Measurements from ENCODE around the gene EPM2AIP1. TPM values are rescaled to one million over a fixed set of nuclear protein-coding genes. Genes with fewer than 3 reads are reported as not detected.

Gene EPM2AIP1
- total and polyA plus RNA-seq, 2 donors (not counting 3 experiments of a cell fraction or from before 2014, with no cell fraction given): 5.4 to 15.1 TPM

DNA sequence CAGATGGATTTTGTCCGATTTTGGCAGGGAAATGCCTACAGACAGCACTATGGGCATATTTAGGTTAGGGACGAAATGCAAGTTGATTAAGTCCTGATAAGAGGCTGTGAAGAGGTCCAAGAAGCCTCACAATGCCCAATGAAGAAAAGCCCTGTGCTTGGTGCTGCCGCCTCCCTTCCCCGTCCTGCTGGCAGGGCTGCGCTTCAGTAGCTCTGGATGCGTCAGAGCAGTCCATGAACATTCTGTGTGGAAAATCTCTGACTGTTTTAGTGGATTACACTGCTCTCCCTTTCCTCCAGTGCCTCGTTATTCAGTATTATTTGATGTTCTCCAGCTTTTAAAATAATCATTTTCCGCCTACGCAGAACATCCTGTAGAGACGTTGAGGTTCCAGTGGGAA is 40.0 kb upstream of the EPM2AIP1 start:
- FAIRE-seq: no peak
- ChIA-PET CTCF (interaction anchor here (4.9 kb wide), 1 partner anchor 9 kb away, joined by 27 read pairs; no protein-coding TSS in a partner anchor), POLR2A (no interaction called here)
- BruUV-seq (replicated peaks): no TSS peak
- intact Hi-C loops (cut with micrococcal nuclease): no loop called here
- Histone ChIP-seq H3K27me3 (ENCODE audit: control insufficient read depth in 2 of 2, insufficient read depth in 2 of 2, low read length in 2 of 2) (no peaks in the 10 kb centered on the region), H3K4me3 (replicated peaks in 1 of 3; ENCODE audit: insufficient read depth in 1 of 3, low read depth in 1 of 3, low read length in 3 of 3) (no peak overlapping the region), H3K4me1 (ENCODE audit: control insufficient read depth, extremely low read depth, insufficient read depth, low read length) (no peaks in the 10 kb centered on the region), H2AFZ (ENCODE audit: low read depth, low read length) (no peak overlapping the region), H3K9ac (replicated peaks; ENCODE audit: extremely low read depth, insufficient read depth, low read length) (no peak overlapping the region), H3K9me1 (replicated peaks; ENCODE audit: control insufficient read depth, extremely low read depth, insufficient read depth, low read length) (no peaks in the 10 kb centered on the region), H3K9me3 (replicated peaks; ENCODE audit: control insufficient read depth, insufficient read depth, low read length) (no peaks in the 10 kb centered on the region), H3K79me2 (ENCODE audit: control insufficient read depth, insufficient read depth, low read length) (no peaks in the 10 kb centered on the region), H3K36me3 (ENCODE audit: control insufficient read depth in 2 of 2, extremely low read depth in 1 of 2, insufficient read depth in 2 of 2, low read length in 2 of 2) (peaks cover 5 to 9% of the 10 kb centered on the region in 2 experiments), H4K20me1 (replicated peaks; ENCODE audit: control insufficient read depth, extremely low read depth, insufficient read depth, low read length) (no peaks in the 10 kb centered on the region), H3K27ac (ENCODE audit: insufficient read depth, low read depth, low read length) (no peak overlapping the region), H3K4me2 (ENCODE audit: insufficient read depth, low read length) (no peak overlapping the region)
- TF ChIP-seq EZH2 (IDR thresholded peaks at IDR 0.05; ENCODE audit: borderline replicate concordance, low read depth, low read length, severe bottlenecking) (no peak), JUN (IDR thresholded peaks at IDR 0.05; ENCODE audit: borderline replicate concordance, insufficient read depth, insufficient read length, low read depth) (no peak), MYC (IDR thresholded peaks at IDR 0.05; ENCODE audit: low read depth, low read length) (no peak), GATA2 (IDR thresholded peaks at IDR 0.05; ENCODE audit: insufficient read depth, insufficient read length, low read depth, low read length) (no peak), POLR2AphosphoS5 (IDR thresholded peaks at IDR 0.05; ENCODE audit: insufficient read depth, low read depth, low read length) (no peak), POLR2A (IDR thresholded peaks at IDR 0.05; ENCODE audit: low read depth, low read length) (no peak), FOS (IDR thresholded peaks at IDR 0.05; ENCODE audit: borderline replicate concordance, insufficient read depth, low read length) (no peak)
- TF ChIP-seq, protein P1, sequence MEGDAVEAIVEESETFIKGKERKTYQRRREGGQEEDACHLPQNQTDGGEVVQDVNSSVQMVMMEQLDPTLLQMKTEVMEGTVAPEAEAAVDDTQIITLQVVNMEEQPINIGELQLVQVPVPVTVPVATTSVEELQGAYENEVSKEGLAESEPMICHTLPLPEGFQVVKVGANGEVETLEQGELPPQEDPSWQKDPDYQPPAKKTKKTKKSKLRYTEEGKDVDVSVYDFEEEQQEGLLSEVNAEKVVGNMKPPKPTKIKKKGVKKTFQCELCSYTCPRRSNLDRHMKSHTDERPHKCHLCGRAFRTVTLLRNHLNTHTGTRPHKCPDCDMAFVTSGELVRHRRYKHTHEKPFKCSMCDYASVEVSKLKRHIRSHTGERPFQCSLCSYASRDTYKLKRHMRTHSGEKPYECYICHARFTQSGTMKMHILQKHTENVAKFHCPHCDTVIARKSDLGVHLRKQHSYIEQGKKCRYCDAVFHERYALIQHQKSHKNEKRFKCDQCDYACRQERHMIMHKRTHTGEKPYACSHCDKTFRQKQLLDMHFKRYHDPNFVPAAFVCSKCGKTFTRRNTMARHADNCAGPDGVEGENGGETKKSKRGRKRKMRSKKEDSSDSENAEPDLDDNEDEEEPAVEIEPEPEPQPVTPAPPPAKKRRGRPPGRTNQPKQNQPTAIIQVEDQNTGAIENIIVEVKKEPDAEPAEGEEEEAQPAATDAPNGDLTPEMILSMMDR (IDR thresholded peaks at IDR 0.05; ENCODE audit: extremely low read depth in 1 of 2, insufficient read depth in 1 of 2, low read depth in 1 of 2, low read length in 2 of 2): no peak
- no peak for DNase-seq (ENCODE audit: low read depth, low spot score)
- dilution Hi-C loops (cut with MboI; ENCODE audit: extremely low pct_ligation_motif_present, low sequenced_read_pairs): no loop called here
